Myocyte (in vitro differentiated cells): ENCODE measurements around the gene SMYD5. TPM values are rescaled to one million over a fixed set of nuclear protein-coding genes. Genes with fewer than 3 reads are reported as not detected.

Source experiments
- DNase-seq: peaks from one replicate; pipeline ENCODE4 v3.0.0-alpha.2; 2012; ENCODE audit warnings: low read depth
- total RNA-seq: library from RNA; depleted of rRNA; stranded (reverse); fragments of >200 nt; gene quantifications from 2 replicates; pipeline ENCODE4 v1.2.3, GENCODE V29; 2014

Gene SMYD5
- total RNA-seq, 1 donor from 2014 or later, result 18.9 TPM

GRCh38 chr2:73205611-73206010 is 8.4 kb upstream of the SMYD5 start:
- no peak for DNase-seq

- DNase-seq, result no peak
These were observed 5.8 kb upstream of the SMYD5 start for GRCh38 chr2:73208258-73208657.

GRCh38 chr2:73210019-73210418 is 4.0 kb upstream of the SMYD5 start:
- no peak for DNase-seq

GRCh38 chr2:73210696-73211095 is 3.3 kb upstream of the SMYD5 start:
- no peak for DNase-seq

- no peak for DNase-seq
These were observed 2.0 kb upstream of the SMYD5 start for GRCh38 chr2:73212098-73212447.

GRCh38 chr2:73212448-73213176 is 1.4 kb upstream of the SMYD5 start:
- peak; percentile 70 for DNase-seq

GRCh38 chr2:73215254-73215653 is 1.2 kb downstream of the SMYD5 start:
- no peak for DNase-seq

- DNase-seq, result no peak
These were observed 3.1 kb downstream of the SMYD5 start for GRCh38 chr2:73217160-73217559.

- DNase-seq, result no peak
These were observed 3.8 kb downstream of the SMYD5 start for GRCh38 chr2:73217826-73218225.

- DNase-seq, result peak; percentile 53
These were observed 4.3 kb downstream of the SMYD5 start for GRCh38 chr2:73218298-73218697.

GRCh38 chr2:73223821-73224220 is 9.8 kb downstream of the SMYD5 start:
- DNase-seq, result no peak

- no peak for DNase-seq
These were observed 11.7 kb downstream of the SMYD5 start for GRCh38 chr2:73225513-73226360.

- DNase-seq, result no peak
These were observed 13.0 kb downstream of the SMYD5 start for GRCh38 chr2:73227086-73227485.

- DNase-seq, result no peak
These were observed 14.6 kb downstream of the SMYD5 start for GRCh38 chr2:73228631-73229030.

GRCh38 chr2:73232403-73233153 is 18.5 kb downstream of the SMYD5 start:
- DNase-seq, result peak; percentile 38

- DNase-seq, result peak; percentile 100
These were observed 19.3 kb downstream of the SMYD5 start, which contains the start of gene PRADC1 for GRCh38 chr2:73233154-73233931. PRADC1 (minus strand) TSS chr2:73233239; CDS start chr2:73233160, 79 bp downstream.

- peak; percentile 97 for DNase-seq
These were observed 20.1 kb downstream of the SMYD5 start, which contains the start of gene CCT7 for GRCh38 chr2:73233932-73234832. CCT7 (plus strand) TSS chr2:73234308; CDS start chr2:73234379, 71 bp downstream.

GRCh38 chr2:73235315-73236028 is 21.4 kb downstream of the SMYD5 start:
- DNase-seq, result no peak

GRCh38 chr2:73237168-73237567 is 23.1 kb downstream of the SMYD5 start:
- DNase-seq, result no peak
